Bronchial epithelial cell (primary cell): Measurements from ENCODE around the gene HIF1AN. TPM values are rescaled to one million over a fixed set of nuclear protein-coding genes. Genes with fewer than 3 reads are reported as not detected.

Experiments
- DNase-seq: peaks from one replicate; pipeline ENCODE4 v3.0.0-alpha.2; 2010; ENCODE audit warnings: low read depth
- FAIRE-seq: peaks from 2 replicates; lab custom pipeline; 2011; peaks lifted over from hg19 to GRCh38; lab: Jason Lieb, UNC
- H3K27me3 ChIP-seq: 2 replicates; pipeline ENCODE4 v1.5.1; 2011; ENCODE audit warnings: low read length; ENCODE audit not compliant: control insufficient read depth, insufficient read depth
- H3K36me3 ChIP-seq: 2 replicates; pipeline ENCODE4 v1.5.1; 2011; ENCODE audit warnings: low read length; ENCODE audit not compliant: control insufficient read depth, insufficient read depth
- H3K4me3 ChIP-seq: 2 replicates; pipeline ENCODE4 v1.5.1; 2011; ENCODE audit warnings: mild to moderate bottlenecking, low read depth, low read length, control low read depth
- total RNA-seq: library from RNA; depleted of rRNA; stranded (reverse); fragments of >200 nt; gene quantifications from 2 replicates; pipeline ENCODE4 v1.2.1, GENCODE V29; 2014
- TF ChIP-seq, protein P1 (sequence below): IDR thresholded peaks from 2 replicates; pipeline ENCODE4 v1.5.1; 2011; ENCODE audit warnings: mild to moderate bottlenecking, moderate library complexity, low read length, control low read depth, inconsistent platforms; ENCODE audit not compliant: insufficient read depth, severe bottlenecking

Gene HIF1AN
- 9.0 and 10.8 TPM in 2 replicates for total RNA-seq

DNA sequence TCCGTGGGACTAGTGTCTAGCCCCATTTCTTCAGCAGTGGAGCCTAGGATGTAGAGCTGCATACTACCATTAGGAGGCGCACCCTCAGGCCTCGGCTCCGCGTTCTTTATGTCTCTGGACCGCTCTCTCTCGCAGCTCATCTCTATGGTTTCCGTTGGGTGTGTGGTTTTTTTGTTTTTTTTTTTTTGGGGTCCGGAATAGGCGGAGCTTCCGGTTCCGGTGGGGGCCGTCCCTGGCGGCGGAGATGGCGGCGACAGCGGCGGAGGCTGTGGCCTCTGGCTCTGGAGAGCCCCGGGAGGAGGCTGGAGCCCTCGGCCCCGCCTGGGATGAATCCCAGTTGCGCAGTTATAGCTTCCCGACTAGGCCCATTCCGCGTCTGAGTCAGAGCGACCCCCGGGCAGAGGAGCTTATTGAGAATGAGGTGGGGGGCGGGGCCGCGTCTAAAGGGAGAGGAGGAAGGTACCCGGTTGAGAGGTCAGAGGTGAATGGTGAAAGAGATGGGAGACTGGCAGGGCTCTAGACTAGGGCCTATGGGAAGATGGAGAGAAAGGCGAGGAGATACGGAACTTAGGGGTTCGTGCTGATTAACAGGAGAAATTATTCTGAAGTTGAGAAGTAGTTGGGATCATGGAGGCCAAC lies at the start of gene HIF1AN:
TSS of gene HIF1AN (plus strand) at position 229 of the 639 bp plus-strand sequence. CDS start at position 245, 16 bp downstream.
- TF ChIP-seq, protein P1, sequence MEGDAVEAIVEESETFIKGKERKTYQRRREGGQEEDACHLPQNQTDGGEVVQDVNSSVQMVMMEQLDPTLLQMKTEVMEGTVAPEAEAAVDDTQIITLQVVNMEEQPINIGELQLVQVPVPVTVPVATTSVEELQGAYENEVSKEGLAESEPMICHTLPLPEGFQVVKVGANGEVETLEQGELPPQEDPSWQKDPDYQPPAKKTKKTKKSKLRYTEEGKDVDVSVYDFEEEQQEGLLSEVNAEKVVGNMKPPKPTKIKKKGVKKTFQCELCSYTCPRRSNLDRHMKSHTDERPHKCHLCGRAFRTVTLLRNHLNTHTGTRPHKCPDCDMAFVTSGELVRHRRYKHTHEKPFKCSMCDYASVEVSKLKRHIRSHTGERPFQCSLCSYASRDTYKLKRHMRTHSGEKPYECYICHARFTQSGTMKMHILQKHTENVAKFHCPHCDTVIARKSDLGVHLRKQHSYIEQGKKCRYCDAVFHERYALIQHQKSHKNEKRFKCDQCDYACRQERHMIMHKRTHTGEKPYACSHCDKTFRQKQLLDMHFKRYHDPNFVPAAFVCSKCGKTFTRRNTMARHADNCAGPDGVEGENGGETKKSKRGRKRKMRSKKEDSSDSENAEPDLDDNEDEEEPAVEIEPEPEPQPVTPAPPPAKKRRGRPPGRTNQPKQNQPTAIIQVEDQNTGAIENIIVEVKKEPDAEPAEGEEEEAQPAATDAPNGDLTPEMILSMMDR: peak; percentile 94
- Histone ChIP-seq H3K4me3 (peak within 1 kb of the TSS; percentile 57), H3K36me3 (peaks cover 11% of the 10 kb centered on the region), H3K27me3 (no peaks in the 10 kb centered on the region)
- FAIRE-seq: peak; percentile 81
- DNase-seq: peak; percentile 86

DNA sequence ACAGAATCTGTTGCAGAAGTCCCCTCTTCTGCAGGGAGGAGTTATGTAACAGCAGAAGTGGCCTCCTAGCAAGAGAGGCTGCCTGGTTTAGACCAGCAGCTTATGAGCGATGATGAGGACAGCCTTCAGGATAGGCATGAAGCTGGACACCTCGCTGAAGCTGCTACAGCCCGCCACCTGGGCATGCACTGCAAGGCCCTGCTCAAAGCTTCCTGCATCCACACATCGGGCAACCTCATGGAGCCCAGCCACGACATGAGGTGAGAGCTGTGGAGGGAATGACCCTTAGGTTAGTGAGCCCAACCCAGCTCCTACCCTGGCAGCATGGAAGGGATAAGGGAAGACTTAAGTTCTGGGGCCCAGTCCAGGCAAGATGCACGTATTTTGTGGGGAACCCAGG lies 48.2 kb upstream of the HIF1AN start:
- no peak overlapping the region for H3K4me3 ChIP-seq
- no peaks in the 10 kb centered on the region for H3K36me3 ChIP-seq
- TF ChIP-seq, protein P1: no peak
- FAIRE-seq (no peak), DNase-seq (no peak)
- peaks cover 3% of the 10 kb centered on the region for H3K27me3 ChIP-seq

DNA sequence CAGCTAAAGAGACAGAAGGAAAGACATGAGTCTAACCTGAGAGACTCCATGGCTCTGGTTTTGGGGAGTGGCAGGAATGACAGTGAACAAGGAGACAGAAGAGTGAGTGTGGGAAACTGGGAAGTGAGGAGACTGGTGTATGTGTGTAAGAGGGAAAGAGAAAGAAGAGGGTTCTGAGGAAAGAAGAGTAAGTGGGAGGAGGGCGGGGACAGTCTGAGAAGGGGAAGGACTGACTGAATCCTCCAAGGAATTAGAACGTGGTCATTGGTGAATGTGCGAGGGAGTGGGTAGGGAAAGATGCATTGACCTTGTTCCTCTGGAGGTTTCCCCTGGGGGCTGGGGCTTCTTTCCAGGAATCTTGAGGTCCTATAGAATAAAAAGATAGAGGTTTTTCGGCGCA lies 46.3 kb upstream of the HIF1AN start:
- TF ChIP-seq, protein P1: no peak
- DNase-seq (no peak), FAIRE-seq (no peak)
- Histone ChIP-seq H3K27me3 (no peaks in the 10 kb centered on the region), H3K36me3 (no peaks in the 10 kb centered on the region), H3K4me3 (no peak overlapping the region)

DNA sequence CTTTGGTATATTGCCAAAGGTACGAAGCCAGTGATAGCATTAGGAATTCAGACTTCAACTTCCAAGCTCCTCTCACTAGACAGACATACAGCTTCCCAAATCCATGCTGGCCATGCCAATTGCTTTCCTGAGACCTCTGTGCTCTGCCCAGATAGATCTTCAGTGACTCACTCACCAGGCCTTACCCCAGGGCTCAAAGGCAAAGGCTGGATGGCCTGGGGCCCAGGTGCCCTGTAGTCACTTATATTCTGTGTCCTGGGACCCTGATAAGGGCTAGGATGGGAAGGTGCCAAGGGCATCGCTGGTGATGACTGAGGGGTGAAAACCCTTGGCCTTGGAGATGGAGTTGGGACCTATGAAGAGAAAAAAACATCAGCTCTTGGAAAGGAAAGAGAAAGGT lies 45.2 kb upstream of the HIF1AN start:
- no peak for DNase-seq
- Histone ChIP-seq H3K36me3 (no peaks in the 10 kb centered on the region), H3K27me3 (no peaks in the 10 kb centered on the region), H3K4me3 (no peak overlapping the region)
- TF ChIP-seq, protein P1: no peak
- no peak for FAIRE-seq

DNA sequence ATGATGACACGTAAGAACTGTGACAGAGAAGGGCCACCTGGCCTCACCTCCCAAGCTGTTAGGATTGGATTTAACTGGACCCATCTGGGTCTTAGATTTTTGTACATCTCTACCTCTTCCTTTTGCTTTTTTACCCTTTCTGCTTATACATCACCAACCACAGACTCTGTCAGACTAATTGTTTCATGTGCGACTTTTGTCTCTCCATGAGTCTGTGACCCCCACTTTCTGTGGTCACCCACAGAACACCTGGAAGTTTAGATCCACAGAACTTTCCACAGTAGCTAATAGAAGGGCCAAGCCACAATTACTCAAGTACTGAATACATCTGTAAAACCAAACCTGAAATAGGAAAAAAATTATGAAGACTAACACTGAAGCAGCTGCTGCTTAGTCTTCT lies 39.2 kb upstream of the HIF1AN start:
- DNase-seq: no peak
- FAIRE-seq: no peak
- no peaks in the 10 kb centered on the region for H3K27me3 ChIP-seq
- no peak overlapping the region for H3K4me3 ChIP-seq
- TF ChIP-seq, protein P1: no peak
- peaks cover 2% of the 10 kb centered on the region for H3K36me3 ChIP-seq

DNA sequence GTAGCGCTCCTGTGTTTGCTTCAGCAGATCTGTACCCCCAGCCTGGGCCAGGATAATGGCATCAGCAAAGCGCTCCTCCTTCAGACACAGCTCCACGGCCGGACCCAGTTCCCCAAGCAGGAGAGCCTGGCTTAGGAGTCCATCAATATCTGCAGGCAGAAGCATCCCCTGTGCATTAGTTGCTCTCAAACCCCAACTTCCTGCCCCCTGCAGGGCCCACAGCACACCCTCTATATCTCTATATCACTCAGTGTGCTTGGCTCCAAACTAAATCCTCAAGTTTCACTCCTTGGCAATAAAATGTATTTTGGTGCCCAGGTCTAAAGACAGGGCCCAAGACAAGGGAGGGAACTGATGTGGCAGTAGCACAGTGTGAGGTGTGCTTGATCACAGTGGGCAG lies 37.7 kb upstream of the HIF1AN start:
- H3K27me3 ChIP-seq: no peaks in the 10 kb centered on the region
- no peak overlapping the region for H3K4me3 ChIP-seq
- FAIRE-seq: no peak
- H3K36me3 ChIP-seq: peaks cover 2% of the 10 kb centered on the region
- no peak for DNase-seq
- TF ChIP-seq, protein P1: no peak
